PC-3 (cell line): ENCODE data around the gene TMEM178B.

Source experiments
- CTCF ChIP-seq: fragments of 300-600 bp; sonication (generic); conservative IDR thresholded peaks from 2 replicates; pipeline ENCODE4 v1.5.1; 2017; ENCODE audit warnings: antibody characterized with exemption, low read depth, mild to moderate bottlenecking, low read length
- EZH2 ChIP-seq: fragments of 300-600 bp; sonication (generic); IDR thresholded peaks from one replicate; pipeline ENCODE4 v1.6.1; 2017; ENCODE audit warnings: antibody characterized with exemption, mild to moderate bottlenecking, low read length; ENCODE audit not compliant: unreplicated experiment
- EZH2phosphoT487 ChIP-seq: fragments of 300-600 bp; sonication (generic); IDR thresholded peaks from 2 replicates; pipeline ENCODE4 v1.6.1; 2018; ENCODE audit warnings: mild to moderate bottlenecking, antibody characterized with exemption, low read length, borderline replicate concordance

- TF ChIP-seq CTCF: no peak
- TF ChIP-seq EZH2: no peak
- no peak for TF ChIP-seq EZH2phosphoT487
Measured at GRCh38 chr7:141513720-141514119, 439.9 kb downstream of the TMEM178B start.
